ENCODE measurements around the gene CCDC7.

CCDC7 gene

GRCh38 chr10:32923849-32924248 lies 477.9 kb downstream of the CCDC7 start:
- H4K20me1 ChIP-seq (ENCODE audit: insufficient read depth, low read length) = no peaks in the 10 kb centered on the region
- H3K9ac ChIP-seq (ENCODE audit: low read length) = no peak overlapping the region
- H3K27me3 ChIP-seq (replicated peaks; ENCODE audit: insufficient read depth, low read length) = no peaks in the 10 kb centered on the region
- no peak overlapping the region for H2AFZ ChIP-seq (ENCODE audit: low read length)
- H3K9me3 ChIP-seq (replicated peaks; ENCODE audit: insufficient read depth, low read length) = no peaks in the 10 kb centered on the region
- DNase-seq = no peak
- no peaks in the 10 kb centered on the region for H3K9me2 ChIP-seq (replicated peaks; ENCODE audit: insufficient read depth, low read length)
- H3K4me1 ChIP-seq (ENCODE audit: low read length) = no peaks in the 10 kb centered on the region
- H3K36me3 ChIP-seq (replicated peaks; ENCODE audit: insufficient read depth, low read length) = no peaks in the 10 kb centered on the region
- TF ChIP-seq, protein P1, sequence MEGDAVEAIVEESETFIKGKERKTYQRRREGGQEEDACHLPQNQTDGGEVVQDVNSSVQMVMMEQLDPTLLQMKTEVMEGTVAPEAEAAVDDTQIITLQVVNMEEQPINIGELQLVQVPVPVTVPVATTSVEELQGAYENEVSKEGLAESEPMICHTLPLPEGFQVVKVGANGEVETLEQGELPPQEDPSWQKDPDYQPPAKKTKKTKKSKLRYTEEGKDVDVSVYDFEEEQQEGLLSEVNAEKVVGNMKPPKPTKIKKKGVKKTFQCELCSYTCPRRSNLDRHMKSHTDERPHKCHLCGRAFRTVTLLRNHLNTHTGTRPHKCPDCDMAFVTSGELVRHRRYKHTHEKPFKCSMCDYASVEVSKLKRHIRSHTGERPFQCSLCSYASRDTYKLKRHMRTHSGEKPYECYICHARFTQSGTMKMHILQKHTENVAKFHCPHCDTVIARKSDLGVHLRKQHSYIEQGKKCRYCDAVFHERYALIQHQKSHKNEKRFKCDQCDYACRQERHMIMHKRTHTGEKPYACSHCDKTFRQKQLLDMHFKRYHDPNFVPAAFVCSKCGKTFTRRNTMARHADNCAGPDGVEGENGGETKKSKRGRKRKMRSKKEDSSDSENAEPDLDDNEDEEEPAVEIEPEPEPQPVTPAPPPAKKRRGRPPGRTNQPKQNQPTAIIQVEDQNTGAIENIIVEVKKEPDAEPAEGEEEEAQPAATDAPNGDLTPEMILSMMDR (IDR thresholded peaks at IDR 0.05; ENCODE audit: low read length) = no peak
- no peak for TF ChIP-seq EZH2phosphoT487 (IDR thresholded peaks at IDR 0.05; ENCODE audit: low read length)
- no peak for TF ChIP-seq EZH2 (optimal IDR thresholded peaks at IDR 0.05; ENCODE audit: low read depth, low read length)
- no peaks in the 10 kb centered on the region for H3F3A ChIP-seq (ENCODE audit: insufficient read depth, low read length)
- no peaks in the 10 kb centered on the region for H3K79me2 ChIP-seq (ENCODE audit: low read length)
- no peak overlapping the region for H3K4me2 ChIP-seq (ENCODE audit: low read depth, low read length)
- H3K4me3 ChIP-seq (ENCODE audit: low read length) = no peak overlapping the region
- H3K27ac ChIP-seq (ENCODE audit: low read length) = no peak overlapping the region

Data from MM.1S (cell line).